WTC11 (cell line): ENCODE results near the gene RNF222. TPM values are rescaled to one million over a fixed set of nuclear protein-coding genes. Genes with fewer than 3 reads are reported as not detected.

Experiments used
- ATAC-seq: fragments of 200-7000 bp; cut with Tn5 transposase; 2 replicates; pipeline ENCODE4 v1.10.0; 2021; ENCODE audit warnings: mild to moderate bottlenecking, moderate library complexity
- CTCF ChIA-PET: fragments of 300-600 bp; sonication (Branson Sonifier 250); formaldehyde crosslinking; loops from one replicate; lab custom pipeline; 2021; ENCODE audit warnings: antibody characterized with exemption; lab: Charles Lee
- POLR2A ChIA-PET: fragments of 350-600 bp; sonication (Branson Sonifier 250); formaldehyde crosslinking; loops from one replicate; lab custom pipeline; 2021; ENCODE audit warnings: antibody characterized with exemption; lab: Charles Lee
- DNase-seq: peaks from one replicate; pipeline ENCODE4 v3.0.0; 2021; ENCODE audit warnings: low spot score
- H3K27ac Mint-ChIP-seq: 2 replicates; pipeline ENCODE4 v1.8.0; 2021; ENCODE audit warnings: mixed read lengths
- H3K27me3 Mint-ChIP-seq: 2 replicates; pipeline ENCODE4 v1.8.0; 2021; ENCODE audit warnings: low read depth, mild to moderate bottlenecking, moderate library complexity, mixed read lengths
- H3K36me3 Mint-ChIP-seq: 2 replicates; pipeline ENCODE4 v1.8.0; 2021; ENCODE audit warnings: mixed read lengths
- H3K4me1 Mint-ChIP-seq: 2 replicates; pipeline ENCODE4 v1.8.0; 2022; ENCODE audit warnings: mixed read lengths
- H3K4me3 Mint-ChIP-seq: 2 replicates; pipeline ENCODE4 v1.8.0; 2021; ENCODE audit warnings: mild to moderate bottlenecking, moderate library complexity, mixed read lengths
- H3K9me3 Mint-ChIP-seq: 2 replicates; pipeline ENCODE4 v1.8.0; 2021; ENCODE audit warnings: mixed read lengths
- ELF4 ChIP-seq: sonication (generic); formaldehyde crosslinking; IDR thresholded peaks from 2 replicates; pipeline ENCODE4 v1.8.1; 2022; ENCODE audit warnings: low read depth, mild to moderate bottlenecking, moderate library complexity, missing genetic modification reagents
- EMX1 ChIP-seq: fragments of 250-450 bp; sonication (Bioruptor Pico); IDR thresholded peaks from 2 replicates; pipeline ENCODE4 v1.8.0; 2021; ENCODE audit warnings: mild to moderate bottlenecking
- ETV6 ChIP-seq: sonication (generic); formaldehyde crosslinking; IDR thresholded peaks from 2 replicates; pipeline ENCODE4 v1.8.1; 2022; ENCODE audit warnings: mild to moderate bottlenecking, missing genetic modification reagents
- GABPB1 ChIP-seq: sonication (generic); formaldehyde crosslinking; IDR thresholded peaks from 2 replicates; pipeline ENCODE4 v1.8.1; 2023; ENCODE audit warnings: mild to moderate bottlenecking, missing genetic modification reagents
- GTF2I ChIP-seq: fragments of 250-450 bp; sonication (Bioruptor Pico); conservative IDR thresholded peaks from 2 replicates; pipeline ENCODE4 v1.4.0; 2021; ENCODE audit warnings: mild to moderate bottlenecking
- JAZF1 ChIP-seq: fragments of 250-450 bp; sonication (Bioruptor Pico); IDR thresholded peaks from 2 replicates; pipeline ENCODE4 v1.9.0; 2021; ENCODE audit warnings: moderate library complexity, mild to moderate bottlenecking, inconsistent platforms
- JUN ChIP-seq: sonication (generic); formaldehyde crosslinking; IDR thresholded peaks from 2 replicates; pipeline ENCODE4 v1.8.0; 2023; ENCODE audit warnings: mild to moderate bottlenecking, missing genetic modification reagents
- KAT7 ChIP-seq: sonication (generic); formaldehyde crosslinking; IDR thresholded peaks from 2 replicates; pipeline ENCODE4 v1.8.1; 2023; ENCODE audit warnings: missing genetic modification reagents, mild to moderate bottlenecking, borderline replicate concordance
- NFATC4 ChIP-seq: fragments of 250-450 bp; sonication (Bioruptor Pico); IDR thresholded peaks from 2 replicates; pipeline ENCODE4 v1.9.0; 2021; ENCODE audit warnings: mild to moderate bottlenecking
- PRRX2 ChIP-seq: fragments of 250-450 bp; sonication (Bioruptor Pico); IDR thresholded peaks from 2 replicates; pipeline ENCODE4 v1.8.0; 2021; ENCODE audit warnings: mild to moderate bottlenecking
- RELA ChIP-seq: sonication (generic); formaldehyde crosslinking; IDR thresholded peaks from 2 replicates; pipeline ENCODE4 v1.8.1; 2022; ENCODE audit warnings: missing genetic modification reagents, mild to moderate bottlenecking, borderline replicate concordance
- RORB ChIP-seq: fragments of 250-450 bp; sonication (Bioruptor Pico); IDR thresholded peaks from 2 replicates; pipeline ENCODE4 v1.9.0; 2021; ENCODE audit warnings: mild to moderate bottlenecking
- TCF7 ChIP-seq: sonication (generic); formaldehyde crosslinking; IDR thresholded peaks from 2 replicates; pipeline ENCODE4 v1.8.0; 2022; ENCODE audit warnings: mild to moderate bottlenecking, low read depth, missing genetic modification reagents, moderate library complexity
- ZNF219 ChIP-seq: sonication (generic); formaldehyde crosslinking; IDR thresholded peaks from 2 replicates; pipeline ENCODE4 v1.8.0; 2023; ENCODE audit warnings: missing genetic modification reagents, mild to moderate bottlenecking, borderline replicate concordance
- ZNF317 ChIP-seq: sonication (generic); formaldehyde crosslinking; IDR thresholded peaks from 2 replicates; pipeline ENCODE4 v1.8.1; 2023; ENCODE audit warnings: low read depth, mild to moderate bottlenecking, moderate library complexity, missing genetic modification reagents, borderline replicate concordance
- ZNF423 ChIP-seq: fragments of 250-450 bp; sonication (Bioruptor Pico); IDR thresholded peaks from 2 replicates; pipeline ENCODE4 v2.1.2; 2022; ENCODE audit warnings: mild to moderate bottlenecking, moderate library complexity
- total RNA-seq: library from RNA; stranded (reverse); gene quantifications from 3 replicates; pipeline ENCODE4 v1.2.3, GENCODE V29; 2021
- TF ChIP-seq, protein P1 (sequence below): sonication (generic); formaldehyde crosslinking; IDR thresholded peaks from 2 replicates; pipeline ENCODE4 v1.8.0; 2023; ENCODE audit warnings: mild to moderate bottlenecking, missing genetic modification reagents
- TF ChIP-seq, protein P2 (sequence below): fragments of 250-450 bp; sonication (Bioruptor Pico); IDR thresholded peaks from 2 replicates; pipeline ENCODE4 v1.9.0; 2021; ENCODE audit warnings: mild to moderate bottlenecking, borderline replicate concordance
- TF ChIP-seq, protein P3 (sequence below): sonication (generic); formaldehyde crosslinking; IDR thresholded peaks from 2 replicates; pipeline ENCODE4 v1.8.1; 2022; ENCODE audit warnings: mild to moderate bottlenecking, moderate library complexity, missing genetic modification reagents
- TF ChIP-seq, protein P4 (sequence below): fragments of 250-450 bp; sonication (Bioruptor Pico); IDR thresholded peaks from 2 replicates; pipeline ENCODE4 v2.1.2; 2022; ENCODE audit warnings: mild to moderate bottlenecking, moderate library complexity
- TF ChIP-seq, protein P5 (sequence below): fragments of 200-600 bp; IDR thresholded peaks from 2 replicates; pipeline ENCODE4 v1.8.0; 2022; ENCODE audit warnings: antibody characterized with exemption
- TF ChIP-seq, protein P6 (sequence below): sonication (generic); formaldehyde crosslinking; conservative IDR thresholded peaks from 2 replicates; pipeline ENCODE4 v1.8.1; 2022; ENCODE audit warnings: mild to moderate bottlenecking, missing genetic modification reagents

Gene RNF222
- total RNA-seq, 1 experiment from 2014 or later = not detected

DNA sequence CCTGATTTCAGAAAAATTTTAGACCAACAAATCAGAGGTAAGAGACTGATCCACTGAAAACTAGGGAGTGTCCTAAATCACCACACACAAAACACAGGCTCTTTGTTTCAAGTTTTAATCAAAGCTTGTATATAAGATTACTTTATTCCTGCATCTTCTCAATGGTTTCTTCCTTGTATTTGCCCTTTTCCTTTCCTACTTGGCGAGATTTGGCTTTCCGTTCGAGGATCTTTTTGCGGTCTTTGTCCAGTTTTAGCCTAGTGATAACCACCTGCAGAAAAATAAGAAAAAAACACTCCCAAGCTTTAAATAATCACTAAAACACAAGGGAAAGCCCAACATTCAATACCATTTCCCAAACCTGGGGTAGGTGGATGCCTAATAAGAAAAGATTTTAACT lies 20.2 kb downstream of the RNF222 start:
- Mint-ChIP-seq H3K9me3 (no peaks in the 10 kb centered on the region), H3K27me3 (no peaks in the 10 kb centered on the region)
- TF ChIP-seq, protein P1, sequence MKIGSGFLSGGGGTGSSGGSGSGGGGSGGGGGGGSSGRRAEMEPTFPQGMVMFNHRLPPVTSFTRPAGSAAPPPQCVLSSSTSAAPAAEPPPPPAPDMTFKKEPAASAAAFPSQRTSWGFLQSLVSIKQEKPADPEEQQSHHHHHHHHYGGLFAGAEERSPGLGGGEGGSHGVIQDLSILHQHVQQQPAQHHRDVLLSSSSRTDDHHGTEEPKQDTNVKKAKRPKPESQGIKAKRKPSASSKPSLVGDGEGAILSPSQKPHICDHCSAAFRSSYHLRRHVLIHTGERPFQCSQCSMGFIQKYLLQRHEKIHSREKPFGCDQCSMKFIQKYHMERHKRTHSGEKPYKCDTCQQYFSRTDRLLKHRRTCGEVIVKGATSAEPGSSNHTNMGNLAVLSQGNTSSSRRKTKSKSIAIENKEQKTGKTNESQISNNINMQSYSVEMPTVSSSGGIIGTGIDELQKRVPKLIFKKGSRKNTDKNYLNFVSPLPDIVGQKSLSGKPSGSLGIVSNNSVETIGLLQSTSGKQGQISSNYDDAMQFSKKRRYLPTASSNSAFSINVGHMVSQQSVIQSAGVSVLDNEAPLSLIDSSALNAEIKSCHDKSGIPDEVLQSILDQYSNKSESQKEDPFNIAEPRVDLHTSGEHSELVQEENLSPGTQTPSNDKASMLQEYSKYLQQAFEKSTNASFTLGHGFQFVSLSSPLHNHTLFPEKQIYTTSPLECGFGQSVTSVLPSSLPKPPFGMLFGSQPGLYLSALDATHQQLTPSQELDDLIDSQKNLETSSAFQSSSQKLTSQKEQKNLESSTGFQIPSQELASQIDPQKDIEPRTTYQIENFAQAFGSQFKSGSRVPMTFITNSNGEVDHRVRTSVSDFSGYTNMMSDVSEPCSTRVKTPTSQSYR = no peak
- TF ChIP-seq, protein P2, sequence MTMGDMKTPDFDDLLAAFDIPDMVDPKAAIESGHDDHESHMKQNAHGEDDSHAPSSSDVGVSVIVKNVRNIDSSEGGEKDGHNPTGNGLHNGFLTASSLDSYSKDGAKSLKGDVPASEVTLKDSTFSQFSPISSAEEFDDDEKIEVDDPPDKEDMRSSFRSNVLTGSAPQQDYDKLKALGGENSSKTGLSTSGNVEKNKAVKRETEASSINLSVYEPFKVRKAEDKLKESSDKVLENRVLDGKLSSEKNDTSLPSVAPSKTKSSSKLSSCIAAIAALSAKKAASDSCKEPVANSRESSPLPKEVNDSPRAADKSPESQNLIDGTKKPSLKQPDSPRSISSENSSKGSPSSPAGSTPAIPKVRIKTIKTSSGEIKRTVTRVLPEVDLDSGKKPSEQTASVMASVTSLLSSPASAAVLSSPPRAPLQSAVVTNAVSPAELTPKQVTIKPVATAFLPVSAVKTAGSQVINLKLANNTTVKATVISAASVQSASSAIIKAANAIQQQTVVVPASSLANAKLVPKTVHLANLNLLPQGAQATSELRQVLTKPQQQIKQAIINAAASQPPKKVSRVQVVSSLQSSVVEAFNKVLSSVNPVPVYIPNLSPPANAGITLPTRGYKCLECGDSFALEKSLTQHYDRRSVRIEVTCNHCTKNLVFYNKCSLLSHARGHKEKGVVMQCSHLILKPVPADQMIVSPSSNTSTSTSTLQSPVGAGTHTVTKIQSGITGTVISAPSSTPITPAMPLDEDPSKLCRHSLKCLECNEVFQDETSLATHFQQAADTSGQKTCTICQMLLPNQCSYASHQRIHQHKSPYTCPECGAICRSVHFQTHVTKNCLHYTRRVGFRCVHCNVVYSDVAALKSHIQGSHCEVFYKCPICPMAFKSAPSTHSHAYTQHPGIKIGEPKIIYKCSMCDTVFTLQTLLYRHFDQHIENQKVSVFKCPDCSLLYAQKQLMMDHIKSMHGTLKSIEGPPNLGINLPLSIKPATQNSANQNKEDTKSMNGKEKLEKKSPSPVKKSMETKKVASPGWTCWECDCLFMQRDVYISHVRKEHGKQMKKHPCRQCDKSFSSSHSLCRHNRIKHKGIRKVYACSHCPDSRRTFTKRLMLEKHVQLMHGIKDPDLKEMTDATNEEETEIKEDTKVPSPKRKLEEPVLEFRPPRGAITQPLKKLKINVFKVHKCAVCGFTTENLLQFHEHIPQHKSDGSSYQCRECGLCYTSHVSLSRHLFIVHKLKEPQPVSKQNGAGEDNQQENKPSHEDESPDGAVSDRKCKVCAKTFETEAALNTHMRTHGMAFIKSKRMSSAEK (CRISPR knock-in tag) = no peak
- no peak for TF ChIP-seq ZNF317 (CRISPR knock-in tag)
- TF ChIP-seq JUN = no peak
- no peak for TF ChIP-seq NFATC4 (CRISPR knock-in tag)
- no peak for TF ChIP-seq RORB (CRISPR knock-in tag)
- TF ChIP-seq TCF7 (CRISPR knock-in tag) = no peak
- TF ChIP-seq EMX1 (CRISPR knock-in tag) = no peak
- TF ChIP-seq ELF4 (CRISPR knock-in tag) = no peak
- TF ChIP-seq, all 79 proteins: peak for 0
- ChIA-PET CTCF (interaction anchor here (0.6 to 2.7 kb wide), 7 partner anchors 31 to 304 kb away, joined by 3 to 13 read pairs (median 3); partner anchors contain the start of gene SLC25A35), POLR2A (interaction anchor here (0.9 to 1.6 kb wide), 3 partner anchors 36 to 82 kb away, joined by 3 to 9 read pairs (median 7); partner anchors contain the start of gene SLC25A35)
- DNase-seq = no peak
- Mint-ChIP-seq H3K4me3 (no peak overlapping the region), H3K27ac (peak overlapping the region; percentile 96), H3K4me1 (peaks cover 48% of the 10 kb centered on the region), H3K36me3 (peaks cover 63% of the 10 kb centered on the region)
- ATAC-seq = no peak

DNA sequence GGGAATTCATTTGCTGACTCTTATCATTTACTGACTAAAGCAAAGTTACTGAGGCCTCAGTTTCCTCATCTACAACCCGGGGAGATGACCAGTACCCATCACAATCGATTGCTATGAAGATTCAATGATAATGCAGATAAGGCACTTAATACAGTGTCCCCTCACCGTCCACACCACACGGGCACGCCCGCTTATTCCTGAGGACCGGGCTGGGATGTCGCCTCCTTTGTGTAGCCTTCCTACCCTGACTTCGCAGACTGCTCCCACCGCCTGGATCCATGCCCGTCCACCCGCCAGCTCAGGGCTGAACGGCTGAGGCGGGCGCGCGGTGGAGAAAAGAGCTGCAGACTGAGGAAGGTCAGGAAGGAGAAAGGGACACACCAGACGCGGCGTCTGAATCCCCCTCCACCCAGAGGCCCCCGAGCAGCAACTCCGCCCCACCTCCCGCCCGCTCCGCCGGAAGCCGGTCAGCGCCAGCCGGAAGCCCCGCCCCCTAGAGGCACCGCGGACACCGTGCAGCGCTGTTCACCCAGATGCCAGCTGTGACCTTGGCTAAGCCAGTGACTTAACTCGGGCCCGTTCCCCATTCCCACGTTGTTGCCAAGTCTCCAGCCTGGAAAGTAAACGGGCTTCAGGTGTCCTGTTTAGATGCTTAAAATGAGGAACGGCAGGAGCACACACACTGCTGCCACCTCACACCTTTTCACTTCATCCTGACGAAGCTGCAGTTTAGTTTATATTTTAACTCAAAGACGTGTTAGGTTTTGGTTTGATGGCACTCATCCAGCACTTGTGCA lies 21.2 kb downstream of the RNF222 start, which contains the start of gene KRABD2:
Gene KRABD2, minus strand, starts transcription at position 434 of the 797 bp plus-strand sequence.
- Mint-ChIP-seq H3K27me3 (no peaks in the 10 kb centered on the region), H3K4me3 (peak within 1 kb of the TSS; percentile 84), H3K27ac (peak within 1 kb of the TSS; percentile 96), H3K9me3 (no peaks in the 10 kb centered on the region), H3K4me1 (peaks cover 41% of the 10 kb centered on the region), H3K36me3 (peaks cover 57% of the 10 kb centered on the region)
- ChIA-PET POLR2A (interaction anchor here (0.6 to 1.6 kb wide), 11 partner anchors 35 to 257 kb away, joined by 3 to 15 read pairs (median 3); partner anchors contain the start of genes CTC1, PFAS and SLC25A35), CTCF (interaction anchor here (1.0 to 2.7 kb wide), 10 partner anchors 15 to 369 kb away, joined by 3 to 13 read pairs (median 4); partner anchors contain the start of genes ALOXE3 and SLC25A35)
- ATAC-seq (peak; percentile 88), DNase-seq (peak; percentile 94)
- TF ChIP-seq, protein P3, sequence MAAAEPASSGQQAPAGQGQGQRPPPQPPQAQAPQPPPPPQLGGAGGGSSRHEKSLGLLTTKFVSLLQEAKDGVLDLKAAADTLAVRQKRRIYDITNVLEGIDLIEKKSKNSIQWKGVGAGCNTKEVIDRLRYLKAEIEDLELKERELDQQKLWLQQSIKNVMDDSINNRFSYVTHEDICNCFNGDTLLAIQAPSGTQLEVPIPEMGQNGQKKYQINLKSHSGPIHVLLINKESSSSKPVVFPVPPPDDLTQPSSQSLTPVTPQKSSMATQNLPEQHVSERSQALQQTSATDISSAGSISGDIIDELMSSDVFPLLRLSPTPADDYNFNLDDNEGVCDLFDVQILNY (CRISPR knock-in tag) = no peak
- TF ChIP-seq, protein P4, sequence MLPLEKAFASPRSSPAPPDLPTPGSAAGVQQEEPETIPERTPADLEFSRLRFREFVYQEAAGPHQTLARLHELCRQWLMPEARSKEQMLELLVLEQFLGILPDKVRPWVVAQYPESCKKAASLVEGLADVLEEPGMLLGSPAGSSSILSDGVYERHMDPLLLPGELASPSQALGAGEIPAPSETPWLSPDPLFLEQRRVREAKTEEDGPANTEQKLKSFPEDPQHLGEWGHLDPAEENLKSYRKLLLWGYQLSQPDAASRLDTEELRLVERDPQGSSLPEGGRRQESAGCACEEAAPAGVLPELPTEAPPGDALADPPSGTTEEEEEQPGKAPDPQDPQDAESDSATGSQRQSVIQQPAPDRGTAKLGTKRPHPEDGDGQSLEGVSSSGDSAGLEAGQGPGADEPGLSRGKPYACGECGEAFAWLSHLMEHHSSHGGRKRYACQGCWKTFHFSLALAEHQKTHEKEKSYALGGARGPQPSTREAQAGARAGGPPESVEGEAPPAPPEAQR (CRISPR knock-in tag) = no peak
- TF ChIP-seq ZNF219 (CRISPR knock-in tag) (peak; percentile 86; the same call in 1 of the 2 replicates), RELA (no peak), GTF2I (CRISPR knock-in tag) (no peak), JAZF1 (CRISPR knock-in tag) (no peak), ZNF423 (CRISPR knock-in tag) (no peak), ETV6 (CRISPR knock-in tag) (peak; percentile 94; the same call in 1 of the 2 replicates), ELF4 (CRISPR knock-in tag) (no peak), PRRX2 (CRISPR knock-in tag) (peak; percentile 95), GABPB1 (CRISPR knock-in tag) (peak; percentile 65), RORB (CRISPR knock-in tag) (no peak), KAT7 (CRISPR knock-in tag) (no peak)
- TF ChIP-seq, protein P5, sequence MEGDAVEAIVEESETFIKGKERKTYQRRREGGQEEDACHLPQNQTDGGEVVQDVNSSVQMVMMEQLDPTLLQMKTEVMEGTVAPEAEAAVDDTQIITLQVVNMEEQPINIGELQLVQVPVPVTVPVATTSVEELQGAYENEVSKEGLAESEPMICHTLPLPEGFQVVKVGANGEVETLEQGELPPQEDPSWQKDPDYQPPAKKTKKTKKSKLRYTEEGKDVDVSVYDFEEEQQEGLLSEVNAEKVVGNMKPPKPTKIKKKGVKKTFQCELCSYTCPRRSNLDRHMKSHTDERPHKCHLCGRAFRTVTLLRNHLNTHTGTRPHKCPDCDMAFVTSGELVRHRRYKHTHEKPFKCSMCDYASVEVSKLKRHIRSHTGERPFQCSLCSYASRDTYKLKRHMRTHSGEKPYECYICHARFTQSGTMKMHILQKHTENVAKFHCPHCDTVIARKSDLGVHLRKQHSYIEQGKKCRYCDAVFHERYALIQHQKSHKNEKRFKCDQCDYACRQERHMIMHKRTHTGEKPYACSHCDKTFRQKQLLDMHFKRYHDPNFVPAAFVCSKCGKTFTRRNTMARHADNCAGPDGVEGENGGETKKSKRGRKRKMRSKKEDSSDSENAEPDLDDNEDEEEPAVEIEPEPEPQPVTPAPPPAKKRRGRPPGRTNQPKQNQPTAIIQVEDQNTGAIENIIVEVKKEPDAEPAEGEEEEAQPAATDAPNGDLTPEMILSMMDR = peak; percentile 46; the same call in 1 of the 2 replicates
- TF ChIP-seq, protein P6, sequence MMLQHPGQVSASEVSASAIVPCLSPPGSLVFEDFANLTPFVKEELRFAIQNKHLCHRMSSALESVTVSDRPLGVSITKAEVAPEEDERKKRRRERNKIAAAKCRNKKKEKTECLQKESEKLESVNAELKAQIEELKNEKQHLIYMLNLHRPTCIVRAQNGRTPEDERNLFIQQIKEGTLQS = peak; percentile 67; the same call in 1 of the 2 replicates
